ENCODE measurements around the gene BCL11A. TPM values are rescaled to one million over a fixed set of nuclear protein-coding genes. Genes with fewer than 3 reads are reported as not detected.

BCL11A gene
- total RNA-seq, 4 donors from 2014 or later: 23.9 to 46.2 (median 33.8) TPM

DNA sequence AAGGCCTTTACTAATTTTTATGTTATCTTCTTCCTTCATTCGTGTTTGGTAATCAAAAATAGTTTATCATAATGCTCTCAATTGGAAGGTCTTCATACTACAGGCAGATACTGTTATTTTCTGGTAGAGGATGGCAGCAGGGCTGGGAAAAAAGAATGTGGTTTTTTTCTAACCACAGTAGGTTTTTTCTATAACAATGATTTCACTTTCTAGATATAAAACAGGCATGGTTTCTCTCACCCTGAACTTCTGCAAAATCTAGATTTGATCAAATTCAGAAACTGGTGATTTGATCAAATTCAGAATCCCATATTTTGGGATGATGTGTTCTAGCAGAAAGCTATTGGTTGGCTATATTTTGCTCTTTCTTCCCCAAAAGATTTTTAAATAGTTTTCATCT lies 27.6 kb downstream of the BCL11A start:
- WGBS, 2 donors: 43 to 48% methylated on average over 1 of the region's 1 CpG
- H3K4me1 ChIP-seq: peaks cover 8 to 48% (median 10%) of the 10 kb centered on the region in 3 donors
- H3K27ac ChIP-seq: no peak overlapping the region
- DNase-seq: no peak
- intact Hi-C loops (cut with DNase I): no loop called here
- H3K4me3 ChIP-seq: no peak overlapping the region
- H3K9me3 ChIP-seq: no peaks in the 10 kb centered on the region
- H3K36me3 ChIP-seq: peaks cover 0 to 7% (median 0%) of the 10 kb centered on the region in 3 donors
- H3K27me3 ChIP-seq: peaks cover 0 to 19% (median 0%) of the 10 kb centered on the region in 4 donors
- TF ChIP-seq, protein P1, sequence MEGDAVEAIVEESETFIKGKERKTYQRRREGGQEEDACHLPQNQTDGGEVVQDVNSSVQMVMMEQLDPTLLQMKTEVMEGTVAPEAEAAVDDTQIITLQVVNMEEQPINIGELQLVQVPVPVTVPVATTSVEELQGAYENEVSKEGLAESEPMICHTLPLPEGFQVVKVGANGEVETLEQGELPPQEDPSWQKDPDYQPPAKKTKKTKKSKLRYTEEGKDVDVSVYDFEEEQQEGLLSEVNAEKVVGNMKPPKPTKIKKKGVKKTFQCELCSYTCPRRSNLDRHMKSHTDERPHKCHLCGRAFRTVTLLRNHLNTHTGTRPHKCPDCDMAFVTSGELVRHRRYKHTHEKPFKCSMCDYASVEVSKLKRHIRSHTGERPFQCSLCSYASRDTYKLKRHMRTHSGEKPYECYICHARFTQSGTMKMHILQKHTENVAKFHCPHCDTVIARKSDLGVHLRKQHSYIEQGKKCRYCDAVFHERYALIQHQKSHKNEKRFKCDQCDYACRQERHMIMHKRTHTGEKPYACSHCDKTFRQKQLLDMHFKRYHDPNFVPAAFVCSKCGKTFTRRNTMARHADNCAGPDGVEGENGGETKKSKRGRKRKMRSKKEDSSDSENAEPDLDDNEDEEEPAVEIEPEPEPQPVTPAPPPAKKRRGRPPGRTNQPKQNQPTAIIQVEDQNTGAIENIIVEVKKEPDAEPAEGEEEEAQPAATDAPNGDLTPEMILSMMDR (IDR thresholded peaks at IDR 0.05): no peak
- TF ChIP-seq POLR2A (IDR thresholded peaks at IDR 0.05): no peak

DNA sequence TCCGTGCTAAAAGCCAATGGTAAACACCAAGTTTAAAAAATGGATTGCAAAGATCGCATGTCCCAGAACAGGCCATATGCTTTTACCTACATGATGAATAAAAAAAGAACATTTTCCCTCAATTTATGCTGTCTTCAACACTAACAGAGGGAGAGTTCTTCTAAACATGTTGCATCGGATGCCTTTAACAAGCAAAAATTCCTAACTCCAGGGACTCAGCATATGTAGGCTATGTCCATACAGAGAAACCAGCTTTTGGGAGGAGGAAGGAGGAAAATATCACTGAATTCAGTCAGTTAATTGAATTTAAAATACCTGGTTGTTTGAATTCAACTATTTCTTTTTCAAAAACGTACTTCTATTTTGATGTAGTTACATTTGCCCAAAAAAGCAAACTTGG lies 28.6 kb downstream of the BCL11A start:
- intact Hi-C loops (cut with DNase I): no loop called here
- peaks cover 5 to 47% (median 8%) of the 10 kb centered on the region in 3 donors for H3K4me1 ChIP-seq
- H3K27me3 ChIP-seq: peaks cover 0 to 10% (median 0%) of the 10 kb centered on the region in 4 donors
- no peak for DNase-seq
- no peaks in the 10 kb centered on the region for H3K9me3 ChIP-seq
- TF ChIP-seq, protein P1 (IDR thresholded peaks at IDR 0.05): no peak
- TF ChIP-seq POLR2A (IDR thresholded peaks at IDR 0.05): no peak
- H3K4me3 ChIP-seq: no peak overlapping the region
- peaks cover 0 to 7% (median 0%) of the 10 kb centered on the region in 3 donors for H3K36me3 ChIP-seq
- 78 to 83% methylated on average over 4 of the region's 4 CpGs for WGBS, 2 donors
- H3K27ac ChIP-seq: no peak overlapping the region

DNA sequence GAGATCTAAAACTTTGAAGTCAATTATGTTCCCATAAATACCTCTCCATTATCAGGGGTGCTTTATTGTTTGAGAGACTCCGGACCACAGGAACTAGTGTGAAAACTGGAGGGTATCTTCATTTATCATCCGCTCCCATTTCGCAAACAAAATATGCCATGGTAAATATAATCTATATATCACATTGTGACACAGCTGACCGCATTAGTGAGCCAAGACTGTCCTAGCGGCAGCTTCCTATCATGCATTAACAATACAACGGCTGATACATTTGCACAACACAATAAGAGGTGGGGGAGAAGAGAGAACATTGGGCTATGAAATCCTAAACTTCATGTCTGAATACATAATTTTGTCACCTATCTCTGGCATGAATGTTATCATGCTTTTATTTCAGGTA lies 29.5 kb downstream of the BCL11A start:
- Histone ChIP-seq H3K4me3 (no peak overlapping the region), H3K4me1 (peaks cover under 1 to 47% (median 4%) of the 10 kb centered on the region in 3 donors), H3K9me3 (no peaks in the 10 kb centered on the region), H3K27ac (no peak overlapping the region), H3K27me3 (peaks cover 0 to under 1% (median 0%) of the 10 kb centered on the region in 4 donors), H3K36me3 (peaks cover 0 to 7% (median 0%) of the 10 kb centered on the region in 3 donors)
- no peak for DNase-seq
- TF ChIP-seq, protein P1 (IDR thresholded peaks at IDR 0.05): no peak
- TF ChIP-seq POLR2A (IDR thresholded peaks at IDR 0.05): no peak
- intact Hi-C loops (cut with DNase I): no loop called here
- WGBS, 2 donors: 75 to 91% methylated on average over 6 of the region's 6 CpGs

DNA sequence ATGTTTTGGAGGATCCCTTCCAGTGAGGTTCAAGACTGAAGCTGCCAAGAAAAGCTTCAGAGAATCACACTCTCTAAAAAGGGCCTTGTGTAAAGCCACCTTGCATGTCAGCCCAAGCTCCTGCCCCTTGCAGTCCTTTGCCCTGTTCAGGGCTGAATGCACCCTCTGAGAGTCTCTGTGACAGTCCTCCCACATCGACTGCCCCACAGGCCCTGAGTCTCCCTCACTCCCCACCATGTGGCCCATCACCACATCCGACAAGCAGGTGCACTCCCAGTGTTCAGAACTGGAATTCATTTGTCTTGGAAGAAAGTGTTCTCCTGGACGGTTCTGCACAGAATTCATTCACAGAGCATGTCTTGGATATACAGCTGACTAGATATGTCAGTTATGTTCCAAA lies 31.0 kb downstream of the BCL11A start:
- peaks cover 0 to 6% (median 0%) of the 10 kb centered on the region in 3 donors for H3K36me3 ChIP-seq

DNA sequence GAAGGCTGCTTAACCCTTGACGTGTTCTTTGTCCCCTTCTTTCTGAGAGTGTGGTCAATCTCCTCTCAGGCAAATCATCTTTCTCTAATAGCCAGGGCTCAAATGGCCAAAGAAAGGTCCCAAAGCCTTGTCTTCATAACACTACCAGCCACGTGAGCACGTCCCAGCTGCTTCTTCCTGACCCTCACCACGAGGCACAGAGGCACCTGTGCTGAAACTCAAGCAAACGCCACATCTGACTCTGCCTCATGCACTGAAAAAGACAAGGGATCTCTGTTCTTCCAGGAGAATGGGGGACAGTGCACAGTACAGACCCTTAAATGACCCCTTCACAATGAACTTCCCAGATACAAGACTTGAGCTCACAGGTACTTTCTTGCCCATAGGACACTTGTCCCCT lies 31.8 kb downstream of the BCL11A start:
- Histone ChIP-seq H3K27ac (no peak overlapping the region), H3K27me3 (no peaks in the 10 kb centered on the region), H3K9me3 (no peaks in the 10 kb centered on the region), H3K4me1 (peaks cover under 1 to 48% (median 4%) of the 10 kb centered on the region in 3 donors), H3K36me3 (no peaks in the 10 kb centered on the region), H3K4me3 (no peak overlapping the region)
- WGBS, 2 donors: 83 to 100% methylated on average over 3 to 4 of the region's 5 CpGs
- intact Hi-C loops (cut with DNase I): no loop called here
- DNase-seq: no peak
- TF ChIP-seq POLR2A (IDR thresholded peaks at IDR 0.05): no peak
- TF ChIP-seq, protein P1 (IDR thresholded peaks at IDR 0.05): no peak

More for the DNA sequence above, 31.0 kb downstream of the BCL11A start:
- Histone ChIP-seq H3K4me3 (no peak overlapping the region), H3K4me1 (peaks cover 0 to 47% (median 4%) of the 10 kb centered on the region in 3 donors), H3K27ac (no peak overlapping the region), H3K27me3 (no peaks in the 10 kb centered on the region), H3K9me3 (no peaks in the 10 kb centered on the region)
- no peak for TF ChIP-seq POLR2A (IDR thresholded peaks at IDR 0.05)
- TF ChIP-seq, protein P1 (IDR thresholded peaks at IDR 0.05): no peak
- intact Hi-C loops (cut with DNase I): no loop called here
- 74 to 78% methylated on average over 2 to 3 of the region's 3 CpGs for WGBS, 2 donors
- DNase-seq: no peak

All from esophagus squamous epithelium (tissue), 5 donors.